ENCODE measurements around the gene RPL18A. TPM values are rescaled to one million over a fixed set of nuclear protein-coding genes. Genes with fewer than 3 reads are reported as not detected.

RPL18A gene
- total RNA-seq, 1 experiment from 2014 or later: 1,054 TPM

DNA sequence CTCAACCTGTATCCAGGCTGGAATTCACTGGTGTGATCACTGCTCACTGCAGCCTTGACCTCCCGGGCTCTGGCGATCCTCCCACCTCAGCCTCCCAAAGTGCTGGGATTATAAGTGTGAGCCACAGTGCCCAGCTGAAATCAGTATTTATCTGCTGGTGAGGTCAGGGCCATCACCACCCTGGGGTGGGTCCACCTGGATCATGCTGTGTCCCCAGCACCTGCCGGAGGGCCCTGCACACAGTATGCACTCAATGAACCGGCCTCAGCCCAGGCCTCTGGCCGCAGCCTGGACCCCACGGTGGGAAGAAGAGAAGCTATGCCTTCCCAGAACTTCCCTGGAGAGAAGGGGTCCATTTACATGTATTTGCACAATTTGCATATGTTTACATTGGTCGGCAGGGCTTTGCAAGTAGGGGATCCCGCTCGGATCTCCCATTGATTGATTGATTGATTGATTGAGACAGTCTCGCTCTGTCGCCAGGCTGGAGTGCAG, 9.5 kb downstream of the RPL18A start:
- H3K36me3 Mint-ChIP-seq (ENCODE audit: insufficient read depth, unreplicated experiment): peaks cover 30% of the 10 kb centered on the region
- no peaks in the 10 kb centered on the region for H3K4me1 Mint-ChIP-seq (ENCODE audit: low read depth, unreplicated experiment)
- TF ChIP-seq CTCF (IDR thresholded peaks at IDR 0.05; ENCODE audit: unreplicated experiment): no peak
- H3K9me3 Mint-ChIP-seq (ENCODE audit: low read depth, unreplicated experiment): no peaks in the 10 kb centered on the region
- H3K4me3 Mint-ChIP-seq (ENCODE audit: low read depth, unreplicated experiment): no peak overlapping the region
- CTCF ChIA-PET: interaction anchor here (4.7 kb wide), 1 partner anchor 63 kb away, joined by 51 read pairs; the partner anchor contains the start of gene CCDC124
- no peak for DNase-seq
- no peak overlapping the region for H3K27ac Mint-ChIP-seq (ENCODE audit: unreplicated experiment)
- no TSS peak for BruUV-seq (replicated peaks)
- peaks cover 2% of the 10 kb centered on the region for H3K27me3 Mint-ChIP-seq (ENCODE audit: unreplicated experiment)
- intact Hi-C loops (cut with micrococcal nuclease; ENCODE audit: unreplicated experiment): no loop called here

GRCh38 chr19:17871032-17871877, 11.5 kb downstream of the RPL18A start:
- Mint-ChIP-seq H3K27me3 (ENCODE audit: unreplicated experiment) (peaks cover 12% of the 10 kb centered on the region), H3K9me3 (ENCODE audit: low read depth, unreplicated experiment) (no peaks in the 10 kb centered on the region), H3K27ac (ENCODE audit: unreplicated experiment) (no peak overlapping the region), H3K4me1 (ENCODE audit: low read depth, unreplicated experiment) (no peaks in the 10 kb centered on the region), H3K36me3 (ENCODE audit: insufficient read depth, unreplicated experiment) (peaks cover 9% of the 10 kb centered on the region), H3K4me3 (ENCODE audit: low read depth, unreplicated experiment) (no peak overlapping the region)
- CTCF ChIA-PET: interaction anchor here (0.6 to 4.7 kb wide), 2 partner anchors 58 to 61 kb away, joined by 3 to 51 read pairs; partner anchors contain the start of gene CCDC124
- intact Hi-C loops (cut with micrococcal nuclease; ENCODE audit: unreplicated experiment): loop anchor here (2.0 kb wide), 1 partner anchor 62 kb away; the partner anchor contains the start of gene CCDC124
- DNase-seq: no peak
- TF ChIP-seq CTCF (IDR thresholded peaks at IDR 0.05; ENCODE audit: unreplicated experiment): no peak
- no TSS peak for BruUV-seq (replicated peaks)

- intact Hi-C loops (cut with micrococcal nuclease; ENCODE audit: unreplicated experiment): loop anchor here (2.0 kb wide), 1 partner anchor 61 kb away; the partner anchor contains the start of gene CCDC124
- H3K9me3 Mint-ChIP-seq (ENCODE audit: low read depth, unreplicated experiment): no peaks in the 10 kb centered on the region
Measured at GRCh38 chr19:17871878-17872250, 12.2 kb downstream of the RPL18A start, which contains the start of gene SLC5A5. SLC5A5 (plus strand) TSS chr19:17871945; CDS start chr19:17872320, 375 bp downstream.

More at GRCh38 chr19:17871878-17872250, 12.2 kb downstream of the RPL18A start, which contains the start of gene SLC5A5:
- H3K4me1 Mint-ChIP-seq (ENCODE audit: low read depth, unreplicated experiment): no peaks in the 10 kb centered on the region
- DNase-seq: no peak
- peaks cover 12% of the 10 kb centered on the region for H3K27me3 Mint-ChIP-seq (ENCODE audit: unreplicated experiment)
- no TSS peak for BruUV-seq (replicated peaks)
- CTCF ChIA-PET: interaction anchor here (0.6 to 4.7 kb wide), 2 partner anchors 58 to 60 kb away, joined by 3 to 51 read pairs; partner anchors contain the start of gene CCDC124
- TF ChIP-seq CTCF (IDR thresholded peaks at IDR 0.05; ENCODE audit: unreplicated experiment): no peak
- no peak within 1 kb of the TSS for H3K27ac Mint-ChIP-seq (ENCODE audit: unreplicated experiment)
- H3K36me3 Mint-ChIP-seq (ENCODE audit: insufficient read depth, unreplicated experiment): peaks cover 3% of the 10 kb centered on the region
- no peak within 1 kb of the TSS for H3K4me3 Mint-ChIP-seq (ENCODE audit: low read depth, unreplicated experiment)
